Measurements from ENCODE around the gene GPR62. TPM values are rescaled to one million over a fixed set of nuclear protein-coding genes. Genes with fewer than 3 reads are reported as not detected.

The GPR62 gene
- total RNA-seq, 1 experiment from 2014 or later = not detected

DNA sequence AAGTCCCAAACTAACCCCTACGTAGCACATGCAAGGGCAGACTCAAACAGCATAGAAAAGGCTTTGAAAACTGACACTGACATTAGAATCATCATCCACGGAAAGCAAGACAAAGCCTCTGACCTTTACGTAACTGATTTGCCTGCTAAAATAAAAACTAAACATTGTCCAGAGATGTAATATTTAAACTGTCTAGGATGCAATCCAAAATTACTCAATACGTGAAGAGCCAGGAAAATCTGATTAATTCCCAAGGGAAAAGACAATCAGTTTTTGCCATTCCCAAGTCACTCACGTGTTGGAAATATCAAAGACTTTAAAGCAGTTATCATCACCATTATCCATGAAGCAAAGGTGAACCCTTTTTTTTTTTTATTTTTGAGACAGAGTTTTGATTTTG is 38.8 kb upstream of the GPR62 start:
- in situ Hi-C loops (cut with HindIII; ENCODE audit: low pct_unique_long_range_greater_than_20kb, low sequenced_read_pairs) (no loop called here), intact Hi-C loops (cut with micrococcal nuclease; ENCODE audit: unreplicated experiment) (no loop called here)
- no peak overlapping the region for H3K27ac ChIP-seq (ENCODE audit: low read length)
- TF ChIP-seq, protein P1, sequence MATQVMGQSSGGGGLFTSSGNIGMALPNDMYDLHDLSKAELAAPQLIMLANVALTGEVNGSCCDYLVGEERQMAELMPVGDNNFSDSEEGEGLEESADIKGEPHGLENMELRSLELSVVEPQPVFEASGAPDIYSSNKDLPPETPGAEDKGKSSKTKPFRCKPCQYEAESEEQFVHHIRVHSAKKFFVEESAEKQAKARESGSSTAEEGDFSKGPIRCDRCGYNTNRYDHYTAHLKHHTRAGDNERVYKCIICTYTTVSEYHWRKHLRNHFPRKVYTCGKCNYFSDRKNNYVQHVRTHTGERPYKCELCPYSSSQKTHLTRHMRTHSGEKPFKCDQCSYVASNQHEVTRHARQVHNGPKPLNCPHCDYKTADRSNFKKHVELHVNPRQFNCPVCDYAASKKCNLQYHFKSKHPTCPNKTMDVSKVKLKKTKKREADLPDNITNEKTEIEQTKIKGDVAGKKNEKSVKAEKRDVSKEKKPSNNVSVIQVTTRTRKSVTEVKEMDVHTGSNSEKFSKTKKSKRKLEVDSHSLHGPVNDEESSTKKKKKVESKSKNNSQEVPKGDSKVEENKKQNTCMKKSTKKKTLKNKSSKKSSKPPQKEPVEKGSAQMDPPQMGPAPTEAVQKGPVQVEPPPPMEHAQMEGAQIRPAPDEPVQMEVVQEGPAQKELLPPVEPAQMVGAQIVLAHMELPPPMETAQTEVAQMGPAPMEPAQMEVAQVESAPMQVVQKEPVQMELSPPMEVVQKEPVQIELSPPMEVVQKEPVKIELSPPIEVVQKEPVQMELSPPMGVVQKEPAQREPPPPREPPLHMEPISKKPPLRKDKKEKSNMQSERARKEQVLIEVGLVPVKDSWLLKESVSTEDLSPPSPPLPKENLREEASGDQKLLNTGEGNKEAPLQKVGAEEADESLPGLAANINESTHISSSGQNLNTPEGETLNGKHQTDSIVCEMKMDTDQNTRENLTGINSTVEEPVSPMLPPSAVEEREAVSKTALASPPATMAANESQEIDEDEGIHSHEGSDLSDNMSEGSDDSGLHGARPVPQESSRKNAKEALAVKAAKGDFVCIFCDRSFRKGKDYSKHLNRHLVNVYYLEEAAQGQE (IDR thresholded peaks at IDR 0.05; ENCODE audit: insufficient read depth in 1 of 2, low read depth in 2 of 2, low read length in 1 of 2) = no peak
- TF ChIP-seq POLR2AphosphoS5 (IDR thresholded peaks at IDR 0.05; ENCODE audit: low read depth, low read length) (no peak), SIN3A (IDR thresholded peaks at IDR 0.05; ENCODE audit: borderline replicate concordance, insufficient read depth, low read depth, low read length) (no peak), TCF7L2 (IDR thresholded peaks at IDR 0.05; ENCODE audit: low read depth, low read length) (no peak)
- TF ChIP-seq, protein P2, sequence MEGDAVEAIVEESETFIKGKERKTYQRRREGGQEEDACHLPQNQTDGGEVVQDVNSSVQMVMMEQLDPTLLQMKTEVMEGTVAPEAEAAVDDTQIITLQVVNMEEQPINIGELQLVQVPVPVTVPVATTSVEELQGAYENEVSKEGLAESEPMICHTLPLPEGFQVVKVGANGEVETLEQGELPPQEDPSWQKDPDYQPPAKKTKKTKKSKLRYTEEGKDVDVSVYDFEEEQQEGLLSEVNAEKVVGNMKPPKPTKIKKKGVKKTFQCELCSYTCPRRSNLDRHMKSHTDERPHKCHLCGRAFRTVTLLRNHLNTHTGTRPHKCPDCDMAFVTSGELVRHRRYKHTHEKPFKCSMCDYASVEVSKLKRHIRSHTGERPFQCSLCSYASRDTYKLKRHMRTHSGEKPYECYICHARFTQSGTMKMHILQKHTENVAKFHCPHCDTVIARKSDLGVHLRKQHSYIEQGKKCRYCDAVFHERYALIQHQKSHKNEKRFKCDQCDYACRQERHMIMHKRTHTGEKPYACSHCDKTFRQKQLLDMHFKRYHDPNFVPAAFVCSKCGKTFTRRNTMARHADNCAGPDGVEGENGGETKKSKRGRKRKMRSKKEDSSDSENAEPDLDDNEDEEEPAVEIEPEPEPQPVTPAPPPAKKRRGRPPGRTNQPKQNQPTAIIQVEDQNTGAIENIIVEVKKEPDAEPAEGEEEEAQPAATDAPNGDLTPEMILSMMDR (IDR thresholded peaks at IDR 0.05) = no peak
- H3K4me1 ChIP-seq (ENCODE audit: control insufficient read depth, insufficient read depth, low read length) = no peaks in the 10 kb centered on the region
- no peaks in the 10 kb centered on the region for H3K27me3 ChIP-seq (ENCODE audit: control insufficient read depth, insufficient read depth, low read length)
- POLR2A ChIA-PET = no interaction called here
- ATAC-seq (no peak), DNase-seq (ENCODE audit: low read depth, low spot score) (no peak)
- no TSS peak for BruUV-seq (replicated peaks)
- H3K36me3 ChIP-seq (ENCODE audit: control insufficient read depth, insufficient read depth, low read length) = no peaks in the 10 kb centered on the region
- no peak overlapping the region for H3K4me3 ChIP-seq (ENCODE audit: low read depth in 2 of 2, low read length in 2 of 2)
- H3K9me3 ChIP-seq (ENCODE audit: control insufficient read depth, insufficient read depth, low read depth, low read length) = no peaks in the 10 kb centered on the region
- CTCF ChIA-PET = no interaction called here

DNA sequence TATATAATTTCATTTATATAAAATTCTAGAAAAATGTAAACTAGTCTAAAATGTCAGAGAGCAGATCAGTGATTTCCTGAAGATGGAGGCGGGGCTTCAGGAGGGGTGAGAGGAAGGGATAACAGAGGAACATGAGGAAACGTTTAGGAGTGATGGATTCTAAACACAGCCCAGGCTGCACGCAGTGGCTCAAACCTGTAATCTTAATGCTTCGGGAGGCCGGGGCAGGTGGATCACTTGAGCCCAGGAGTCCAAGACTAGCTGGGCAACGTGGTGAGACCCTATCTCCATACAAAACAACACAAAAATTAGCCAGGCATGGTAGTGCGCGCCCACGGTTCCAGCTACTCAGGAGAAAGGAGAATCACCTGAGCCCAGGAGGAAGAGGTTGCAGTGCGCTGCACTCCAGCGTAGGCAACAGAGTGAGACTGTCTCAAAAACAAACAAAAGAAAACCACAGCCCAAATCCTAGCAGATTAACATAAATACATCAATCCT is 34.1 kb upstream of the GPR62 start:
- intact Hi-C loops (cut with micrococcal nuclease; ENCODE audit: unreplicated experiment) (no loop called here), in situ Hi-C loops (cut with HindIII; ENCODE audit: low pct_unique_long_range_greater_than_20kb, low sequenced_read_pairs) (no loop called here)
- no peak overlapping the region for H3K4me3 ChIP-seq (ENCODE audit: low read depth in 2 of 2, low read length in 2 of 2)
- H3K9me3 ChIP-seq (ENCODE audit: control insufficient read depth, insufficient read depth, low read depth, low read length) = no peaks in the 10 kb centered on the region
- H3K27ac ChIP-seq (ENCODE audit: low read length) = no peak overlapping the region
- ATAC-seq (no peak), DNase-seq (ENCODE audit: low read depth, low spot score) (no peak)
- H3K27me3 ChIP-seq (ENCODE audit: control insufficient read depth, insufficient read depth, low read length) = no peaks in the 10 kb centered on the region
- ChIA-PET POLR2A (interaction anchor here (0.5 kb wide), 1 partner anchor 128 kb away, joined by 7 read pairs; no protein-coding TSS in a partner anchor), CTCF (no interaction called here)
- no peaks in the 10 kb centered on the region for H3K4me1 ChIP-seq (ENCODE audit: control insufficient read depth, insufficient read depth, low read length)
- TF ChIP-seq, protein P2 (IDR thresholded peaks at IDR 0.05) = no peak
- no peak for TF ChIP-seq POLR2AphosphoS5 (IDR thresholded peaks at IDR 0.05; ENCODE audit: low read depth, low read length)
- TF ChIP-seq, protein P1 (IDR thresholded peaks at IDR 0.05; ENCODE audit: insufficient read depth in 1 of 2, low read depth in 2 of 2, low read length in 1 of 2) = no peak
- BruUV-seq (replicated peaks) = no TSS peak
- no peaks in the 10 kb centered on the region for H3K36me3 ChIP-seq (ENCODE audit: control insufficient read depth, insufficient read depth, low read length)

Data from Panc1 (cell line).